Tibial artery (tissue), 4 donors: Measurements from ENCODE around the gene TGFBR1.

Source experiments
- DNase-seq, 2 donors: peaks; one replicate each; pipeline ENCODE4 v3.0.0-alpha.2; 2019
- H3K27ac ChIP-seq, 2 donors: fragments of 200-600 bp; sonication (generic) in 1 of 2; 1 replicate in 1 of 2; 2 replicates in 1 of 2; pipeline ENCODE4 v1.5.1; 2018 to 2019; ENCODE audit warnings: mild to moderate bottlenecking in 1 of 2
- H3K27me3 ChIP-seq, 2 donors: fragments of 200-600 bp; sonication (generic) in 1 of 2; one replicate each; pipeline versions ENCODE4 v1.5.1 to v1.6.0; 2016 to 2019
- H3K36me3 ChIP-seq, 3 donors: fragments of 200-600 bp; sonication (generic) in 2 of 3; one replicate each; pipeline ENCODE4 v1.5.1; 2016 to 2019; ENCODE audit warnings: mild to moderate bottlenecking in 2 of 3
- H3K4me1 ChIP-seq, 4 donors: fragments of 200-600 bp; sonication (generic) in 2 of 4; 1 replicate in 3 of 4; 2 replicates in 1 of 4; pipeline ENCODE4 v1.5.1; 2016 to 2019
- H3K4me3 ChIP-seq, 2 donors: fragments of 200-600 bp; sonication (generic) in 1 of 2; 1 replicate in 1 of 2; 2 replicates in 1 of 2; pipeline ENCODE4 v1.5.1; 2018 to 2019; ENCODE audit warnings: mild to moderate bottlenecking in 2 of 2
- H3K9me3 ChIP-seq, 3 donors: fragments of 200-600 bp; sonication (generic) in 1 of 3; one replicate each; pipeline ENCODE4 v1.5.1; 2016 to 2019
- intact Hi-C: fragments of 100-400 bp; cut with DNase I; formaldehyde crosslinking; loops from one replicate; pipeline ENCODE4 v1.15.0; 2023; ENCODE audit warnings: low total_unique reads
- TF ChIP-seq, protein P1 (sequence below), 2 experiments: fragments of 200-600 bp in 1 of 2; fragments of 450-650 bp in 1 of 2; IDR thresholded peaks; one replicate each; pipeline ENCODE4 v1.5.1; 2017 to 2019; ENCODE audit warnings: antibody characterized with exemption in 2 of 2, mild to moderate bottlenecking in 1 of 2, moderate library complexity in 1 of 2

The TGFBR1 gene

GRCh38 chr9:99130069-99130468, 25.2 kb downstream of the TGFBR1 start:
- no peaks in the 10 kb centered on the region for H3K9me3 ChIP-seq
- no peak overlapping the region for H3K27ac ChIP-seq
- TF ChIP-seq, protein P1, sequence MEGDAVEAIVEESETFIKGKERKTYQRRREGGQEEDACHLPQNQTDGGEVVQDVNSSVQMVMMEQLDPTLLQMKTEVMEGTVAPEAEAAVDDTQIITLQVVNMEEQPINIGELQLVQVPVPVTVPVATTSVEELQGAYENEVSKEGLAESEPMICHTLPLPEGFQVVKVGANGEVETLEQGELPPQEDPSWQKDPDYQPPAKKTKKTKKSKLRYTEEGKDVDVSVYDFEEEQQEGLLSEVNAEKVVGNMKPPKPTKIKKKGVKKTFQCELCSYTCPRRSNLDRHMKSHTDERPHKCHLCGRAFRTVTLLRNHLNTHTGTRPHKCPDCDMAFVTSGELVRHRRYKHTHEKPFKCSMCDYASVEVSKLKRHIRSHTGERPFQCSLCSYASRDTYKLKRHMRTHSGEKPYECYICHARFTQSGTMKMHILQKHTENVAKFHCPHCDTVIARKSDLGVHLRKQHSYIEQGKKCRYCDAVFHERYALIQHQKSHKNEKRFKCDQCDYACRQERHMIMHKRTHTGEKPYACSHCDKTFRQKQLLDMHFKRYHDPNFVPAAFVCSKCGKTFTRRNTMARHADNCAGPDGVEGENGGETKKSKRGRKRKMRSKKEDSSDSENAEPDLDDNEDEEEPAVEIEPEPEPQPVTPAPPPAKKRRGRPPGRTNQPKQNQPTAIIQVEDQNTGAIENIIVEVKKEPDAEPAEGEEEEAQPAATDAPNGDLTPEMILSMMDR (IDR thresholded peaks at IDR 0.05): no peak
- peaks cover 0 to 3% (median 0%) of the 10 kb centered on the region in 3 donors for H3K36me3 ChIP-seq
- intact Hi-C loops: no loop called here
- peaks cover 0 to 57% (median 6%) of the 10 kb centered on the region in 4 donors for H3K4me1 ChIP-seq
- no peak overlapping the region for H3K4me3 ChIP-seq
- no peaks in the 10 kb centered on the region for H3K27me3 ChIP-seq
- DNase-seq: no peak

- intact Hi-C loops: no loop called here
- TF ChIP-seq, protein P1 (IDR thresholded peaks at IDR 0.05): no peak
- no peak for DNase-seq
- peaks cover 0 to 31% (median under 1%) of the 10 kb centered on the region in 4 donors for H3K4me1 ChIP-seq
- H3K27me3 ChIP-seq: no peaks in the 10 kb centered on the region
- no peak overlapping the region for H3K4me3 ChIP-seq
- H3K36me3 ChIP-seq: peaks cover 3 to 7% (median 3%) of the 10 kb centered on the region in 3 donors
- no peak overlapping the region for H3K27ac ChIP-seq
- H3K9me3 ChIP-seq: no peaks in the 10 kb centered on the region
Measured at GRCh38 chr9:99133145-99133544, 28.2 kb downstream of the TGFBR1 start.

- H3K4me3 ChIP-seq: no peak overlapping the region
- H3K27ac ChIP-seq: no peak overlapping the region
- peaks cover 11 to 19% (median 19%) of the 10 kb centered on the region in 3 donors for H3K36me3 ChIP-seq
- intact Hi-C loops: no loop called here
- no peaks in the 10 kb centered on the region for H3K9me3 ChIP-seq
- H3K27me3 ChIP-seq: no peaks in the 10 kb centered on the region
- TF ChIP-seq, protein P1 (IDR thresholded peaks at IDR 0.05): no peak
- DNase-seq: no peak
- H3K4me1 ChIP-seq: peaks cover 0 to 27% (median 0%) of the 10 kb centered on the region in 4 donors
Measured at GRCh38 chr9:99134893-99135341, 30.0 kb downstream of the TGFBR1 start.

DNA sequence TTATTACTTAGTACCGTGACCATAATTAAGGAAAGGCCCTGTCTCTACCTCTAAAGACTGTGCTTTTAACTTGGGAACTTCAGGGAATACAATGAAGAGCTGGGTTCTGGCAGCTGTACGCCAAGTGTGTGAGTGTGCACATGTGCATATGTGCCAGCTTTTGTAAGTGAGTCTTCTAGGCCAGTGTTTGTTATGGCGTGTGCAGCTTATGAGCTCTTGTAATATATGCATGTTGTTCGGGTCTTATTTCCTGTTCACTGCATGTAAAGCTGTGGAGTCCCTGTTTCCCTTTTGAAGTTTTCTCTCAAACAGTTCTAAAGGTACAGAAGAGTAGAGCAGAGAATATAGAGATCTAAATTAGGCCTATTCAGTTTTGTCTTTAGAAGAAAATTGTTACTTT, 30.5 kb downstream of the TGFBR1 start:
- TF ChIP-seq, protein P1 (IDR thresholded peaks at IDR 0.05): no peak
- Histone ChIP-seq H3K4me1 (peaks cover 0 to 27% (median 0%) of the 10 kb centered on the region in 4 donors), H3K27me3 (no peaks in the 10 kb centered on the region), H3K9me3 (no peaks in the 10 kb centered on the region), H3K36me3 (peaks cover 11 to 21% (median 20%) of the 10 kb centered on the region in 3 donors), H3K27ac (no peak overlapping the region), H3K4me3 (no peak overlapping the region)
- no peak for DNase-seq
- intact Hi-C loops: no loop called here

DNA sequence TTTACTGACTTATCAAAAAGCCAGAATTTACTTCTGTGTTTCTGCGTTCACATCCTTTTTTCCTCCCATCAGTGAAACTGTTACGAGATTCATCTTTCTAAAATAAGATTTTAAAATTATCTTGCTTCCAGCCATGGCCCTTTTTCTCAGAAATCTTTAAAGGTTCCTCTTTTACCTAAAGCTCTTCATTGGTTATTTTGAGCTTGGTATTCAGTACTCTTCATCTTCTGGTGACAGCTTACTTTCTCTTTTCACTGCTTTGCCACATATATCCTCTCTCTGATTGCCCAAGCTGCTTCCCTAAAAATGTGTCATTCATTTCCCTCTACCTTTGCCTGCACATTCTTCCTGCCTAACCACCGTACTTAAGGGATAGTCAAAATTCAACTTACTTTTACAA, 32.3 kb downstream of the TGFBR1 start:
- intact Hi-C loops: no loop called here
- no peak overlapping the region for H3K4me3 ChIP-seq
- H3K27me3 ChIP-seq: no peaks in the 10 kb centered on the region
- TF ChIP-seq, protein P1 (IDR thresholded peaks at IDR 0.05): no peak
- H3K4me1 ChIP-seq: peaks cover 0 to 28% (median 0%) of the 10 kb centered on the region in 4 donors
- no peak for DNase-seq
- H3K27ac ChIP-seq: no peak overlapping the region
- peaks cover 11 to 26% (median 21%) of the 10 kb centered on the region in 3 donors for H3K36me3 ChIP-seq
- H3K9me3 ChIP-seq: no peaks in the 10 kb centered on the region

DNA sequence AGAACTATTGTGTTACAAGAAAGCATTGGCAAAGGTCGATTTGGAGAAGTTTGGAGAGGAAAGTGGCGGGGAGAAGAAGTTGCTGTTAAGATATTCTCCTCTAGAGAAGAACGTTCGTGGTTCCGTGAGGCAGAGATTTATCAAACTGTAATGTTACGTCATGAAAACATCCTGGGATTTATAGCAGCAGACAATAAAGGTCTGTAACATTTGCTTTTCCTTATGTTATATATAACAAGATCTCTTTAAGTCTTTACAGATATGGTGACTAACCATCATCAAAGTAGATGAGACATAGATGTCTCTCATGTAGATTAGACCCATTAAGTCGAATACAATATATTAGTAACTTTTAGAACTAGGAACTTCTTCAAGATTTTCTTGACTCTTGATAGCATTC, 33.0 kb downstream of the TGFBR1 start:
- H3K4me1 ChIP-seq: peaks cover 0 to 28% (median 0%) of the 10 kb centered on the region in 4 donors
- H3K9me3 ChIP-seq: no peaks in the 10 kb centered on the region
- H3K36me3 ChIP-seq: peaks cover 11 to 33% (median 26%) of the 10 kb centered on the region in 3 donors
- no peak overlapping the region for H3K27ac ChIP-seq
- H3K27me3 ChIP-seq: no peaks in the 10 kb centered on the region
- no peak for DNase-seq
- intact Hi-C loops: no loop called here
- no peak overlapping the region for H3K4me3 ChIP-seq
- TF ChIP-seq, protein P1 (IDR thresholded peaks at IDR 0.05): no peak
